Adrenal gland (tissue), 12 donors: ENCODE measurements around the gene ADAM10. TPM values are rescaled to one million over a fixed set of nuclear protein-coding genes. Genes with fewer than 3 reads are reported as not detected.

Experiments used
- DNase-seq, 7 donors: peaks; one replicate each; pipeline ENCODE4 v3.0.0-alpha.2; 2019 to 2020
- H3K27ac ChIP-seq, 5 donors: fragments of 200-600 bp; sonication (generic) in 4 of 5; 1 replicate in 3 of 5; 2 replicates in 2 of 5; pipeline versions ENCODE4 v1.5.1 to v1.8.0; 2016 to 2020; ENCODE audit warnings: mild to moderate bottlenecking in 1 of 5
- H3K27me3 ChIP-seq: fragments of 200-600 bp; 2 replicates; pipeline ENCODE4 v1.8.0; 2021
- H3K36me3 ChIP-seq, 2 donors: fragments of 200-600 bp; replicated peaks in 1 of 2; 1 replicate in 1 of 2; 2 replicates in 1 of 2; pipeline versions ENCODE4 v1.5.1 to v1.8.0; 2018 to 2022
- H3K4me1 ChIP-seq, 2 donors: fragments of 200-600 bp; replicated peaks in 1 of 2; 1 replicate in 1 of 2; 2 replicates in 1 of 2; pipeline versions ENCODE4 v1.5.1 to v1.8.0; 2018 to 2021
- H3K4me3 ChIP-seq, 4 donors: fragments of 200-600 bp; sonication (generic) in 3 of 4; one replicate each; pipeline ENCODE4 v1.5.1; 2016 to 2018
- H3K9me3 ChIP-seq, 3 donors: fragments of 200-600 bp; sonication (generic) in 1 of 3; replicated peaks in 1 of 3; 1 replicate in 2 of 3; 2 replicates in 1 of 3; pipeline versions ENCODE4 v1.5.1 to v1.8.0; 2016 to 2021
- POLR2A ChIP-seq, 2 donors: fragments of 450-650 bp; IDR thresholded peaks; one replicate each; pipeline ENCODE4 v1.6.1; 2017; ENCODE audit warnings: antibody characterized with exemption in 2 of 2, mild to moderate bottlenecking in 2 of 2, moderate library complexity in 1 of 2
- WGBS, 4 donors: extraction: QIAGEN DNeasy Blood & Tissue Kit in 2 of 4; methylation state at CpG; one replicate each; pipeline versions ENCODE4 v1.1.5 to v1.1.7; 2013 to 2017; 5-methylcytosine and 5-hydroxymethylcytosine counted together
- intact Hi-C, 2 donors: fragments of 100-400 bp; cut with DNase I; formaldehyde crosslinking; loops; one replicate each; pipeline versions ENCODE4 v1.14.1 to v1.15.0; 2022 to 2023
- polyA plus RNA-seq, 3 donors: library from polyadenylated mRNA; stranded (reverse); fragments of 200-250 nt in 2 of 3; fragments of 350-450 nt in 1 of 3; fragmentation: Illumina TruSeq in 1 of 3; extraction: RNeasy Lipid Tissue Mini Kit (QIAGEN cat#74804) in 1 of 3; gene quantifications; one replicate each; pipeline ENCODE4 v1.2.3, GENCODE V29; 2013 to 2014
- total RNA-seq, 9 donors: library from RNA; depleted of rRNA in 4 of 9; stranded (reverse); fragments of >200 nt in 4 of 9; fragments of 120-200 nt in 1 of 9; fragmentation: NEBNext Ultra II Directional in 1 of 9; extraction: Animal tissue kit (Norgen Biotek cat#: 25700) in 1 of 9; gene quantifications; one replicate each; pipeline versions ENCODE4 v1.1.0 to v1.2.4, GENCODE V29; 2013 to 2023
- TF ChIP-seq, protein P1 (sequence below), 6 experiments: fragments of 450-650 bp in 4 of 6; fragments of 200-600 bp in 2 of 6; sonication (generic) in 1 of 6; IDR thresholded peaks; 1 replicate in 5 of 6; 2 replicates in 1 of 6; pipeline versions ENCODE4 v1.5.1 to v1.8.0; 2016 to 2021; ENCODE audit warnings: antibody characterized with exemption in 6 of 6, mild to moderate bottlenecking in 2 of 6, moderate library complexity in 1 of 6
- donor health status: healthy with polysubstance abuse.
- donor health status: Bipolar disorder and iron deficiency.
- donor health status: DM: yes; HTN: yes; CAD: no.
- donor health status: DM: no; HTN: no; CAD: no.
- donor health status: DM: no; HTN: no; CAD: no.
- donor health status: DM: yes; HTN: yes; CAD: no.

The ADAM10 gene
- total and polyA plus RNA-seq, 12 donors: 6.2 to 97.9 (median 50.7) TPM

DNA sequence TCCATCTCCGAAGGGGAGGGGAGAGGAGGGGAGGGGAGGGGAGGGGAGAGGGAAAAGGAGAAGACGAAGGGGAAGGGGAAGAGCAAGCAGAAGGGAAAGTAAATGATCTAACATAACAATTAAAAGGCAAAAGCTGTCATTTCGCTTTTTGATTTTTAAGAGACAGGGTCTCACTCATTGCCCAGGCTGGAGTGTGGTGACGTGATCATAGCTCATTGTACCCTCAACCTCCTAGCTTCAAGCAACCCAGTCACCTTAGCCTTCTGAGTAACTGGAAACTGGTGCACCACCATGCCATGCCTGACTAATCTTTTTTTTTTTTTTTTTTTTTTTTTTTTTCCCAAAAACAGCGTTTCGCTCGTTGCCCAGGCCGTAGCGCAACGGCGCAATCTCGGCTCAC is 22.6 kb downstream of the ADAM10 start:
- Histone ChIP-seq H3K4me1 (peaks cover 1 to 32% of the 10 kb centered on the region in 2 donors), H3K27ac (no peak overlapping the region), H3K36me3 (no peaks in the 10 kb centered on the region), H3K4me3 (no peak overlapping the region), H3K9me3 (no peaks in the 10 kb centered on the region), H3K27me3 (no peaks in the 10 kb centered on the region)
- WGBS, 4 donors: 82 to 94% (median 93%) methylated on average over 12 of the region's 12 CpGs
- DNase-seq: no peak
- intact Hi-C loops: no loop called here
- TF ChIP-seq, protein P1, sequence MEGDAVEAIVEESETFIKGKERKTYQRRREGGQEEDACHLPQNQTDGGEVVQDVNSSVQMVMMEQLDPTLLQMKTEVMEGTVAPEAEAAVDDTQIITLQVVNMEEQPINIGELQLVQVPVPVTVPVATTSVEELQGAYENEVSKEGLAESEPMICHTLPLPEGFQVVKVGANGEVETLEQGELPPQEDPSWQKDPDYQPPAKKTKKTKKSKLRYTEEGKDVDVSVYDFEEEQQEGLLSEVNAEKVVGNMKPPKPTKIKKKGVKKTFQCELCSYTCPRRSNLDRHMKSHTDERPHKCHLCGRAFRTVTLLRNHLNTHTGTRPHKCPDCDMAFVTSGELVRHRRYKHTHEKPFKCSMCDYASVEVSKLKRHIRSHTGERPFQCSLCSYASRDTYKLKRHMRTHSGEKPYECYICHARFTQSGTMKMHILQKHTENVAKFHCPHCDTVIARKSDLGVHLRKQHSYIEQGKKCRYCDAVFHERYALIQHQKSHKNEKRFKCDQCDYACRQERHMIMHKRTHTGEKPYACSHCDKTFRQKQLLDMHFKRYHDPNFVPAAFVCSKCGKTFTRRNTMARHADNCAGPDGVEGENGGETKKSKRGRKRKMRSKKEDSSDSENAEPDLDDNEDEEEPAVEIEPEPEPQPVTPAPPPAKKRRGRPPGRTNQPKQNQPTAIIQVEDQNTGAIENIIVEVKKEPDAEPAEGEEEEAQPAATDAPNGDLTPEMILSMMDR (IDR thresholded peaks at IDR 0.05): no peak
- TF ChIP-seq POLR2A (IDR thresholded peaks at IDR 0.05): no peak

DNA sequence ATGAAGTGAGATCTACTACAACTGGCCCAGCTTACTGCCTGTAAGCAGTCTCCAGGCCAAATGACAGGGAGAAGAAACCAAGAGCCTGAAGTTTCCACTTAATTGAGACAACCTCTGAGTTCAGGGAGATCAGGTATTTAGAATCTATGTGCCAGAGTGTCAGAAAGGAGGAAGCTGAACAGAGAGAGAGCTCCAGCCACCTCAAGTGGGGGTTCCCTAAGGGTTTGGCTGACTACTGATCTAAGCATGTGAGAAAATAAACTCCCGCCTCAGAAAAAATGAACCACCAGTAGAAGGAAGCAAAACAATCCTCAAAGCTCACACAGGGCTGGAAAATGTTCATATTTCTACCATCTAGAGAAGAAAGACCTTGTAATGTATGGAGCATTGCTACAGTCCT is 25.0 kb downstream of the ADAM10 start:
- WGBS, 4 donors: 64 to 87% (median 70%) methylated on average over 1 of the region's 1 CpG
- no peak overlapping the region for H3K27ac ChIP-seq
- TF ChIP-seq POLR2A (IDR thresholded peaks at IDR 0.05): no peak
- DNase-seq: no peak
- H3K4me3 ChIP-seq: no peak overlapping the region
- no peaks in the 10 kb centered on the region for H3K36me3 ChIP-seq
- H3K4me1 ChIP-seq: peaks cover 0 to 36% of the 10 kb centered on the region in 2 donors
- intact Hi-C loops: no loop called here
- no peaks in the 10 kb centered on the region for H3K27me3 ChIP-seq
- H3K9me3 ChIP-seq: no peaks in the 10 kb centered on the region

DNA sequence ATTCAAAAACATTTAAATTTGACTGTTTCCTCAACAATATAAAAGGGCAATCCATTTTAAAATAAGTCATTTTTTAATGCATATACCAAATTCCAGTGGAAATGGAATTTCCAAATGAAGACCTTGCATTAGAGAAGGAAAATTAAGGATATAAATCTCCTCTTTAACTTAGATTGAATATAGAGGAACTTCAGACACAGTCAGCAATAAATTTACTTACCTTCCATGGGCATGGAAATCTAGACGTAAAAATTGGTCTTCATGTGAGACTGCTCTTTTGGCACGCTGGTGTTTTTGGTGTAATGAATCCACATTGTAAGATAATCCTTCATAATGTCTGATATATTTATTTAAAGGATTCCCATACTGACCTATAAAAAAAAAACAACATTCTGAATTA is 32.1 kb downstream of the ADAM10 start:
- 92 to 98% (median 96%) methylated on average over 2 of the region's 2 CpGs for WGBS, 4 donors
- Histone ChIP-seq H3K27me3 (no peaks in the 10 kb centered on the region), H3K4me1 (peaks cover 0 to 12% of the 10 kb centered on the region in 2 donors), H3K36me3 (peaks cover 0 to 3% of the 10 kb centered on the region in 2 donors), H3K27ac (no peak overlapping the region), H3K4me3 (no peak overlapping the region), H3K9me3 (no peaks in the 10 kb centered on the region)
- intact Hi-C loops: no loop called here
- TF ChIP-seq, protein P1 (IDR thresholded peaks at IDR 0.05): no peak
- no peak for TF ChIP-seq POLR2A (IDR thresholded peaks at IDR 0.05)
- DNase-seq: no peak

DNA sequence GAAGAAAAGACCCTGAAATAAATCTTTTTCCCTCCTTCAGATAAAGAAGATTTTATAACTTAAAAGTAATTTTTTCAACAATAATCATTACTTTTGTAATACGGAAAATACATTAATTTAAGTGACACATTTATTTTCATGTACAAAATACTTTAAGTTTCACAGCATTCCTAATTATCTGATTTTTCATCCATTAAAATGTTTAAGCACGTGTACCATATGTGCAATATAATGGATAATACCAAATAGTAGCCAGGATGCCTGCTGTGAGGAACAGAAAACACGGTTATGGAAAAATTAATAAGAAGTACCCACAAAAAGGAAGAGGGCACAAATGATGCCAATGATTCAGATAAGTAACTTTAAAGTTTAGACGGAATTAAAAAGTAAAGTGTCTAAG is 33.5 kb downstream of the ADAM10 start:
- DNase-seq: no peak
- WGBS, 4 donors: 86 to 92% (median 89%) methylated on average over 4 of the region's 4 CpGs
- intact Hi-C loops: no loop called here
- TF ChIP-seq POLR2A (IDR thresholded peaks at IDR 0.05): no peak
- TF ChIP-seq, protein P1 (IDR thresholded peaks at IDR 0.05): no peak
- Histone ChIP-seq H3K36me3 (peaks cover 0 to 3% of the 10 kb centered on the region in 2 donors), H3K4me1 (peaks cover 0 to 3% of the 10 kb centered on the region in 2 donors), H3K27me3 (no peaks in the 10 kb centered on the region), H3K4me3 (no peak overlapping the region), H3K9me3 (no peaks in the 10 kb centered on the region), H3K27ac (no peak overlapping the region)

DNA sequence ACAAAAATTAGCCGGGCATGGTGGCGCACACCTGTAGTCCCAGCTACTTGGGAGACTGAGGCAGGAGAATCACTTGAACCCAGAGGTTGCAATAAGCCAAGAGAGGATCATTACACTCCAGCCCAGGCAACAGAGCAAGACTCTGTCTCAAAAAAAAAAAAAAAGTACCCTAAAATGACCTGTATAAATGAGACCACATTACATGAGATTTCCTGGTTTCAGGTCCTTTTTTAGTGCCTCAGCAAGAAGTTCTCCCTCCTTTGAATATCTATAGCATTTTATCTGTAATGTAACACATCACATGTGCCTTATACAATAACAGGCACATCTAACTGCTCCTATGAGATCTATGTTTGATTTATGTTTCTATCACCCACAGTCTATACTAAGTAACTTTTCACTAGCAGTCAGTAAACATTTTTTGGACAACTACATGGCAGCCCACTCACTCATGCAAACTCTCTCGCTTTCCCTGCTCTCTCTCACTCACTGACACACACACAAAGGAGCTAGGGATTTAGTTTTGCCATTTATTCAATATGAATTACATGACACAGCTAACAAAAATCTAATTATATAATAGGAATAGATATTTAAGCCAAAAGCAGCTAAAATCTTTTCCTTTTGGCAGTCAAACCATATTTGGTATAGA is 34.1 kb downstream of the ADAM10 start:
- DNase-seq: no peak

More for the DNA sequence above, 34.1 kb downstream of the ADAM10 start:
- WGBS, 4 donors: 88 to 99% (median 95%) methylated on average over 3 of the region's 3 CpGs
- Histone ChIP-seq H3K27me3 (no peaks in the 10 kb centered on the region), H3K9me3 (no peaks in the 10 kb centered on the region), H3K27ac (no peak overlapping the region), H3K4me3 (no peak overlapping the region), H3K36me3 (peaks cover 0 to 3% of the 10 kb centered on the region in 2 donors), H3K4me1 (no peaks in the 10 kb centered on the region)
- TF ChIP-seq, protein P1 (IDR thresholded peaks at IDR 0.05): no peak
- no peak for TF ChIP-seq POLR2A (IDR thresholded peaks at IDR 0.05)
- intact Hi-C loops: no loop called here
